ENCODE data around the gene ATP6V0B. TPM values are rescaled to one million over a fixed set of nuclear protein-coding genes. Genes with fewer than 3 reads are reported as not detected.
A peak's percentile ranks its signal among the peaks of the same experiment; 100 is the strongest.

ATP6V0B gene
- total and polyA plus RNA-seq, 10 of the 15 experiments (the other 5 are each of a cell fraction or from before 2014, with no cell fraction given) = 65.3 to 250 (median 144) TPM

- Histone ChIP-seq H3K4me1 (ENCODE audit: control insufficient read depth, insufficient read depth, low read length) (peaks cover 37% of the 10 kb centered on the region), H4K20me1 (ENCODE audit: control insufficient read depth, insufficient read depth) (no peaks in the 10 kb centered on the region), H3K9ac (ENCODE audit: control insufficient read depth, insufficient read depth, low read length) (peak overlapping the region; percentile 88), H3K4me2 (ENCODE audit: control insufficient read depth, insufficient read depth) (peak overlapping the region; percentile 84), H3K9me3 (replicated peaks; ENCODE audit: control insufficient read depth, insufficient read depth, low read length) (no peaks in the 10 kb centered on the region), H3K36me3 (ENCODE audit: control insufficient read depth in 2 of 2, insufficient read depth in 2 of 2, low read length in 1 of 2) (peaks cover 11 to 15% of the 10 kb centered on the region in 2 experiments), H3K27ac (ENCODE audit: control insufficient read depth, insufficient read depth) (peak overlapping the region; percentile 73), H3K79me2 (ENCODE audit: control insufficient read depth, insufficient read depth, low read length) (peaks cover 53% of the 10 kb centered on the region), H3K4me3 (peak overlapping the region; percentile 95), H2AFZ (ENCODE audit: control insufficient read depth, low read depth, low read length) (peak overlapping the region; percentile 92), H3K27me3 (replicated peaks in 1 of 2; ENCODE audit: control insufficient read depth in 2 of 2, insufficient read depth in 2 of 2, low read length in 1 of 2) (no peaks in the 10 kb centered on the region)
- TF ChIP-seq YY1 (IDR thresholded peaks at IDR 0.05; ENCODE audit: low read depth, low read length) = peak; percentile 50; the same call in 1 of the 2 replicates
- peak; percentile 13 to 41; a peak in 1 of 4 replicates for TF ChIP-seq IKZF2 (IDR thresholded peaks at IDR 0.05)
- TF ChIP-seq MLLT1 (IDR thresholded peaks at IDR 0.05) = 0 out of 2 replicates have a peak, but pooled peaks have one; percentile 28
- TF ChIP-seq, protein P1, sequence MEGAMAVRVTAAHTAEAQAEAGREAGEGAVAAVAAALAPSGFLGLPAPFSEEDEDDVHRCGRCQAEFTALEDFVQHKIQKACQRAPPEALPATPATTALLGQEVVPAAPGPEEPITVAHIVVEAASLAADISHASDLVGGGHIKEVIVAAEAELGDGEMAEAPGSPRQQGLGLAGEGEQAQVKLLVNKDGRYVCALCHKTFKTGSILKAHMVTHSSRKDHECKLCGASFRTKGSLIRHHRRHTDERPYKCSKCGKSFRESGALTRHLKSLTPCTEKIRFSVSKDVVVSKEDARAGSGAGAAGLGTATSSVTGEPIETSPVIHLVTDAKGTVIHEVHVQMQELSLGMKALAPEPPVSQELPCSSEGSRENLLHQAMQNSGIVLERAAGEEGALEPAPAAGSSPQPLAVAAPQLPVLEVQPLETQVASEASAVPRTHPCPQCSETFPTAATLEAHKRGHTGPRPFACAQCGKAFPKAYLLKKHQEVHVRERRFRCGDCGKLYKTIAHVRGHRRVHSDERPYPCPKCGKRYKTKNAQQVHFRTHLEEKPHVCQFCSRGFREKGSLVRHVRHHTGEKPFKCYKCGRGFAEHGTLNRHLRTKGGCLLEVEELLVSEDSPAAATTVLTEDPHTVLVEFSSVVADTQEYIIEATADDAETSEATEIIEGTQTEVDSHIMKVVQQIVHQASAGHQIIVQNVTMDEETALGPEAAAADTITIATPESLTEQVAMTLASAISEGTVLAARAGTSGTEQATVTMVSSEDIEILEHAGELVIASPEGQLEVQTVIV (IDR thresholded peaks at IDR 0.05; ENCODE audit: borderline replicate concordance, partially characterized antibody) = no peak
- no peak for TF ChIP-seq TBL1XR1 (IDR thresholded peaks at IDR 0.05; ENCODE audit: low read depth, low read length)
- TF ChIP-seq SPI1 (IDR thresholded peaks at IDR 0.05; ENCODE audit: borderline replicate concordance, insufficient read depth, low read depth, low read length) = peak; percentile 85
- peak; percentile 17; the same call in 1 of the 2 replicates for TF ChIP-seq MXI1 (IDR thresholded peaks at IDR 0.05; ENCODE audit: low read depth, low read length)
- peak; percentile 21; the same call in 1 of the 2 replicates for TF ChIP-seq RUNX3 (IDR thresholded peaks at IDR 0.05; ENCODE audit: low read length)
- 0 out of 2 replicates have a peak, but pooled peaks have one; percentile 15 for TF ChIP-seq RELB (IDR thresholded peaks at IDR 0.05; ENCODE audit: low read depth)
- 0 out of 2 replicates have a peak, but pooled peaks have one; percentile 38 for TF ChIP-seq CHD2 (IDR thresholded peaks at IDR 0.05; ENCODE audit: borderline replicate concordance, low read depth, low read length)
- TF ChIP-seq, protein P2, sequence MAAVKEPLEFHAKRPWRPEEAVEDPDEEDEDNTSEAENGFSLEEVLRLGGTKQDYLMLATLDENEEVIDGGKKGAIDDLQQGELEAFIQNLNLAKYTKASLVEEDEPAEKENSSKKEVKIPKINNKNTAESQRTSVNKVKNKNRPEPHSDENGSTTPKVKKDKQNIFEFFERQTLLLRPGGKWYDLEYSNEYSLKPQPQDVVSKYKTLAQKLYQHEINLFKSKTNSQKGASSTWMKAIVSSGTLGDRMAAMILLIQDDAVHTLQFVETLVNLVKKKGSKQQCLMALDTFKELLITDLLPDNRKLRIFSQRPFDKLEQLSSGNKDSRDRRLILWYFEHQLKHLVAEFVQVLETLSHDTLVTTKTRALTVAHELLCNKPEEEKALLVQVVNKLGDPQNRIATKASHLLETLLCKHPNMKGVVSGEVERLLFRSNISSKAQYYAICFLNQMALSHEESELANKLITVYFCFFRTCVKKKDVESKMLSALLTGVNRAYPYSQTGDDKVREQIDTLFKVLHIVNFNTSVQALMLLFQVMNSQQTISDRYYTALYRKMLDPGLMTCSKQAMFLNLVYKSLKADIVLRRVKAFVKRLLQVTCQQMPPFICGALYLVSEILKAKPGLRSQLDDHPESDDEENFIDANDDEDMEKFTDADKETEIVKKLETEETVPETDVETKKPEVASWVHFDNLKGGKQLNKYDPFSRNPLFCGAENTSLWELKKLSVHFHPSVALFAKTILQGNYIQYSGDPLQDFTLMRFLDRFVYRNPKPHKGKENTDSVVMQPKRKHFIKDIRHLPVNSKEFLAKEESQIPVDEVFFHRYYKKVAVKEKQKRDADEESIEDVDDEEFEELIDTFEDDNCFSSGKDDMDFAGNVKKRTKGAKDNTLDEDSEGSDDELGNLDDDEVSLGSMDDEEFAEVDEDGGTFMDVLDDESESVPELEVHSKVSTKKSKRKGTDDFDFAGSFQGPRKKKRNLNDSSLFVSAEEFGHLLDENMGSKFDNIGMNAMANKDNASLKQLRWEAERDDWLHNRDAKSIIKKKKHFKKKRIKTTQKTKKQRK (IDR thresholded peaks at IDR 0.05; ENCODE audit: low read depth, low read length) = no peak
- no peak for TF ChIP-seq STAT1 (conservative IDR thresholded peaks at IDR 0.05)
- ChIA-PET RAD21 (ENCODE audit: unreplicated experiment) (interaction anchor here (1.1 to 3.0 kb wide), 4 partner anchors 15 to 212 kb away, joined by 3 to 10 read pairs (median 4); partner anchors contain the start of gene IPO13), SMC1A (ENCODE audit: uncharacterized antibody, unreplicated experiment) (interaction anchor here (0.8 to 1.5 kb wide), 7 partner anchors 15 to 1158 kb away, joined by 3 to 4 read pairs (median 3); partner anchors contain the start of gene SVBP), CTCF (interaction anchor here (0.6 to 1.0 kb wide), 6 partner anchors 14 to 62 kb away, joined by 3 to 4 read pairs (median 3); no protein-coding TSS in a partner anchor), POLR2A (interaction anchor here (0.5 to 3.8 kb wide), 10 partner anchors 15 to 1317 kb away, joined by 3 to 18 read pairs (median 3); partner anchors contain the start of genes CCDC24, IPO13 and PPIH)
- FAIRE-seq (no peak), DNase-seq (ENCODE audit: low read depth, low spot score) (no peak), ATAC-seq (peak; percentile 15)
- WGBS (ENCODE audit: insufficient coverage, insufficient replicate concordance, low lambda C conversion rate, missing lambda C conversion rate) = under 1% methylated on average over 25 of the region's 34 CpGs
- intact Hi-C loops (cut with micrococcal nuclease; ENCODE audit: unreplicated experiment) (loop anchor here (2.0 kb wide), 1 partner anchor 29 kb away; the partner anchor contains the start of gene IPO13), in situ Hi-C loops (cut with MboI) (no loop called here)
- TSS peak; percentile 59 for BruUV-seq (replicated peaks)
Observed at GRCh38 chr1:43975249-43975961, 645 bp downstream of the ATP6V0B start.

Data from GM12878 (cell line).